H9 (cell line): ENCODE results near the gene HYAL1. TPM values are rescaled to one million over a fixed set of nuclear protein-coding genes. Genes with fewer than 3 reads are reported as not detected.

Experiments
- DNase-seq: peaks from one replicate; pipeline ENCODE4 v3.0.0-alpha.2; 2017
- H2AFZ ChIP-seq: one replicate; pipeline ENCODE4 v1.6.1; 2013; ENCODE audit warnings: mild to moderate bottlenecking, low read length, control low read depth, moderate library complexity
- H2AK5ac ChIP-seq: 2 replicates; pipeline ENCODE4 v1.6.1; 2013; ENCODE audit warnings: low read length, control low read depth, mixed read lengths; ENCODE audit not compliant: insufficient read length
- H2BK120ac ChIP-seq: one replicate; pipeline ENCODE4 v1.6.1; 2013; ENCODE audit warnings: low read depth, mild to moderate bottlenecking, low read length, control low read depth, inconsistent platforms; ENCODE audit not compliant: poor library complexity, severe bottlenecking
- H2BK12ac ChIP-seq: 2 replicates; pipeline ENCODE4 v1.6.1; 2013; ENCODE audit warnings: low read length, control low read depth, mixed read lengths, low read depth; ENCODE audit not compliant: insufficient read length
- H2BK15ac ChIP-seq: 2 replicates; pipeline ENCODE4 v1.6.1; 2013; ENCODE audit warnings: low read depth, low read length, control low read depth
- H2BK20ac ChIP-seq: one replicate; pipeline ENCODE4 v1.6.1; 2013; ENCODE audit warnings: low read depth, mild to moderate bottlenecking, low read length, control low read depth, inconsistent platforms; ENCODE audit not compliant: poor library complexity, severe bottlenecking
- H2BK5ac ChIP-seq: 2 replicates; pipeline ENCODE4 v1.6.1; 2013; ENCODE audit warnings: low read length, control low read depth, mixed read lengths; ENCODE audit not compliant: insufficient read length
- H3K14ac ChIP-seq: 2 replicates; pipeline ENCODE4 v1.6.1; 2013; ENCODE audit warnings: low read length, control low read depth; ENCODE audit not compliant: insufficient read depth
- H3K18ac ChIP-seq: 2 replicates; pipeline ENCODE4 v1.6.1; 2013; ENCODE audit warnings: low read depth, mild to moderate bottlenecking, mixed read lengths, low read length, control low read depth; ENCODE audit not compliant: insufficient read length
- H3K23ac ChIP-seq: 2 replicates; pipeline ENCODE4 v1.6.1; 2013; ENCODE audit warnings: low read length, control low read depth, mixed read lengths, low read depth; ENCODE audit not compliant: insufficient read length
- H3K23me2 ChIP-seq: 2 replicates; pipeline ENCODE4 v1.6.1; 2013; ENCODE audit warnings: low read depth, mild to moderate bottlenecking, mixed read lengths, low read length, control low read depth; ENCODE audit not compliant: insufficient read length, poor library complexity, severe bottlenecking
- H3K27ac ChIP-seq: 2 replicates; pipeline ENCODE4 v1.5.1; 2013; ENCODE audit warnings: low read length, control low read depth, mixed read lengths, low read depth; ENCODE audit not compliant: insufficient read length
- H3K27me3 ChIP-seq: 2 replicates; pipeline ENCODE4 v1.6.1; 2013; ENCODE audit warnings: low read length, control low read depth, inconsistent platforms; ENCODE audit not compliant: insufficient read depth
- H3K4ac ChIP-seq: 2 replicates; pipeline ENCODE4 v1.6.1; 2013; ENCODE audit warnings: low read depth, mild to moderate bottlenecking, control low read depth, inconsistent platforms, low read length, moderate library complexity
- H3K4me1 ChIP-seq: 2 replicates; pipeline ENCODE4 v1.6.1; 2013; ENCODE audit warnings: low read length, control low read depth, inconsistent platforms; ENCODE audit not compliant: insufficient read depth
- H3K4me2 ChIP-seq: 2 replicates; pipeline ENCODE4 v1.6.1; 2013; ENCODE audit warnings: low read length, control low read depth, mixed read lengths; ENCODE audit not compliant: insufficient read length, insufficient read depth
- H3K56ac ChIP-seq: 2 replicates; pipeline ENCODE4 v1.6.1; 2013; ENCODE audit warnings: low read depth, mild to moderate bottlenecking, mixed read lengths, low read length, control low read depth; ENCODE audit not compliant: insufficient read length
- H3K79me1 ChIP-seq: 2 replicates; pipeline ENCODE4 v1.6.1; 2013; ENCODE audit warnings: low read depth, mild to moderate bottlenecking, moderate library complexity, low read length, control low read depth, inconsistent platforms; ENCODE audit not compliant: insufficient read depth, poor library complexity, severe bottlenecking
- H3K79me2 ChIP-seq: 2 replicates; pipeline ENCODE4 v1.6.1; 2013; ENCODE audit warnings: low read length, control low read depth, inconsistent platforms; ENCODE audit not compliant: insufficient read depth
- H3K9ac ChIP-seq: 2 replicates; pipeline ENCODE4 v1.6.1; 2013; ENCODE audit warnings: low read length, control low read depth, mixed read lengths; ENCODE audit not compliant: insufficient read length; ENCODE audit errors: extremely low read depth
- H3K9me3 ChIP-seq: one replicate; pipeline ENCODE4 v1.6.1; 2013; ENCODE audit warnings: low read depth, low read length, inconsistent platforms; ENCODE audit not compliant: control insufficient read depth
- H3T11ph ChIP-seq: one replicate; pipeline ENCODE4 v1.6.1; 2013; ENCODE audit warnings: mild to moderate bottlenecking, low read length, control low read depth, inconsistent platforms
- H4K20me1 ChIP-seq: one replicate; pipeline ENCODE4 v1.6.1; 2013; ENCODE audit not compliant: control insufficient read depth, insufficient read length, insufficient read depth
- H4K5ac ChIP-seq: 2 replicates; pipeline ENCODE4 v1.6.1; 2013; ENCODE audit warnings: low read depth, mild to moderate bottlenecking, mixed read lengths, low read length, control low read depth; ENCODE audit not compliant: insufficient read length
- H4K8ac ChIP-seq: replicated peaks from 2 replicates; pipeline ENCODE4 v1.6.1; 2013; ENCODE audit warnings: low read length, control low read depth, mixed read lengths, low read depth; ENCODE audit not compliant: insufficient read length
- H4K91ac ChIP-seq: 2 replicates; pipeline ENCODE4 v1.6.1; 2013; ENCODE audit warnings: low read depth, mild to moderate bottlenecking, moderate library complexity, mixed read lengths, low read length, control low read depth; ENCODE audit not compliant: insufficient read length
- H3K27ac Mint-ChIP-seq, 3 experiments: 2 replicates in 2 of 3; 3 replicates in 1 of 3; pipeline ENCODE4 v1.8.0; 2020 to 2021; ENCODE audit warnings: mixed read lengths in 3 of 3, mild to moderate bottlenecking in 1 of 3, moderate library complexity in 1 of 3
- H3K27me3 Mint-ChIP-seq: 2 replicates; pipeline ENCODE4 v1.8.0; 2021; ENCODE audit warnings: low read depth, mild to moderate bottlenecking, moderate library complexity, mixed read lengths
- H3K36me3 Mint-ChIP-seq, 3 experiments: 2 replicates in 2 of 3; 3 replicates in 1 of 3; pipeline ENCODE4 v1.8.0; 2020 to 2021; ENCODE audit warnings: low read depth in 3 of 3, mixed read lengths in 3 of 3; ENCODE audit not compliant: insufficient read depth in 1 of 3
- H3K4me1 Mint-ChIP-seq, 2 experiments: 2 replicates each; pipeline ENCODE4 v1.8.0; 2020; ENCODE audit warnings: mixed read lengths in 2 of 2
- H3K4me3 Mint-ChIP-seq, 2 experiments: 2 replicates in 1 of 2; 3 replicates in 1 of 2; pipeline ENCODE4 v1.8.0; 2020 to 2021; ENCODE audit warnings: mild to moderate bottlenecking in 2 of 2, mixed read lengths in 2 of 2, moderate library complexity in 1 of 2
- H3K9me3 Mint-ChIP-seq, 2 experiments: 2 replicates in 1 of 2; 3 replicates in 1 of 2; pipeline ENCODE4 v1.8.0; 2020; ENCODE audit warnings: mild to moderate bottlenecking in 2 of 2, mixed read lengths in 2 of 2, moderate library complexity in 1 of 2
- CTCF ChIP-seq: fragments of 200-600 bp; sonication (generic); conservative IDR thresholded peaks from 3 replicates; pipeline ENCODE4 v1.8.0; 2021; ENCODE audit warnings: antibody characterized with exemption, mild to moderate bottlenecking
- WGBS: extraction: QIAGEN DNeasy Blood & Tissue Kit; methylation state at CpG from one replicate; pipeline ENCODE4 v1.1.7; 2013; ENCODE audit warnings: missing lambda C conversion rate, low lambda C conversion rate, mixed read lengths; ENCODE audit not compliant: insufficient read length; ENCODE audit errors: extremely low coverage; 5-methylcytosine and 5-hydroxymethylcytosine counted together
- total RNA-seq: library from RNA; stranded (reverse); gene quantifications from 2 replicates; pipeline ENCODE4 v1.2.1, GENCODE V29; 2021

Gene HYAL1
- total RNA-seq, 1 experiment from 2014 or later, result 2.0 TPM

- no peaks in the 10 kb centered on the region for H3K9me3 Mint-ChIP-seq
- Histone ChIP-seq H3K27ac (no peak within 1 kb of the TSS), H4K91ac (no peak within 1 kb of the TSS), H2BK20ac (no peak within 1 kb of the TSS), H3K14ac (peak within 1 kb of the TSS; percentile 14; the same call in 1 of the 2 replicates), H4K20me1 (no peaks in the 10 kb centered on the region), H2AK5ac (no peak within 1 kb of the TSS), H3K23me2 (peaks cover 13% of the 10 kb centered on the region), H3K4me2 (peak within 1 kb of the TSS; percentile 74), H4K8ac (no peak within 1 kb of the TSS), H3K9me3 (no peaks in the 10 kb centered on the region), H2BK15ac (no peak within 1 kb of the TSS), H3K56ac (no peak within 1 kb of the TSS), H2AFZ (no peak within 1 kb of the TSS), H2BK120ac (no peak within 1 kb of the TSS), H3T11ph (no peak within 1 kb of the TSS), H3K4ac (no peak within 1 kb of the TSS), H2BK5ac (no peak within 1 kb of the TSS), H3K79me1 (no peaks in the 10 kb centered on the region), H4K5ac (no peak within 1 kb of the TSS), H2BK12ac (no peak within 1 kb of the TSS), H3K18ac (peak within 1 kb of the TSS; percentile 76), H3K4me1 (no peaks in the 10 kb centered on the region; the same call in 1 of the 2 replicates), H3K79me2 (no peaks in the 10 kb centered on the region), H3K23ac (no peak within 1 kb of the TSS), H3K27me3 (no peaks in the 10 kb centered on the region), H3K9ac (peak within 1 kb of the TSS; percentile 40)
- H3K27me3 Mint-ChIP-seq, result peaks cover 11% of the 10 kb centered on the region
- H3K27ac Mint-ChIP-seq, result peak within 1 kb of the TSS; percentile 81 to 97 (median 89); a peak in 5 of 7 replicates
- no CpG with 5 or more reads among the region's 64 CpGs for WGBS
- H3K36me3 Mint-ChIP-seq, result peaks cover 16 to 35% (median 27%) of the 10 kb centered on the region in 3 experiments; a peak in 6 of 7 replicates
- peak; percentile 96 for DNase-seq
- no peak for TF ChIP-seq CTCF
- peak within 1 kb of the TSS; percentile 94 to 96 for H3K4me3 Mint-ChIP-seq
- H3K4me1 Mint-ChIP-seq, result peaks cover 18% of the 10 kb centered on the region in 2 experiments
Measured at GRCh38 chr3:50350527-50351322, 47.4 kb upstream of the HYAL1 start, which contains the start of the genes CYB561D2 and NPRL2. Gene CYB561D2, plus strand, starts transcription at chr3:50350862. Its CDS starts 572 bp downstream, at chr3:50351434. Gene NPRL2, minus strand, starts transcription at chr3:50350775. Its CDS starts 123 bp downstream, at chr3:50350652.
